ENCODE data around the gene ORMDL3. TPM values are rescaled to one million over a fixed set of nuclear protein-coding genes. Genes with fewer than 3 reads are reported as not detected.
"Not testable (repeated sequence)": the region's sequence is repeated elsewhere in the genome, so short reads cannot be mapped to it uniquely, and the experiment has no call there.

The ORMDL3 gene
- polyA plus RNA-seq, 1 donor = 96.3 TPM

DNA sequence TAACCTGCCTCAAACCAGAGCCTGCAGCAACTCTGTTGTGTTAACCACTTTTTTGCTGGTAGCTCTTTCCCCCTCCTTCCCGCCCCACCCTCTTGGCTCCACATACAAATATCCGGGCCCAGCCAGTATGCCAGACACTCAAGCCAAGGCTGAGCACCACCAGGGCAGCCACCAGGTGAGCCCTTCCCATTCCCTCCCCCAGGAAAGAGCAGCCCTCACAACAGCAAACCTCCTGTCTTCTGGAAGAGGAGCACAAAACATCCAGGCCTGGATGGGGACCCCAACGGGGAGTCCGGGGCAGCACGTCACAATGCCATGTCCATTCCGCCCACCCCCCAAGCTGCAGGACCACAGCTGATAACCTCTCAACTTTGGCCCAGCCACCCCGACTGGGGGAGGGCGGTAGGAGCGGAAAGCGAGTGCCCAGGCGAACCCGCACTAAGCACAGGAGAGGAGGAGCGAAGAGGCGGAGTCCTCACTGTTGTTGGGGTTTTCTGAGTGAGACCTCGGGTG, 757 bp downstream of the ORMDL3 start:
- DNase-seq = no peak

DNA sequence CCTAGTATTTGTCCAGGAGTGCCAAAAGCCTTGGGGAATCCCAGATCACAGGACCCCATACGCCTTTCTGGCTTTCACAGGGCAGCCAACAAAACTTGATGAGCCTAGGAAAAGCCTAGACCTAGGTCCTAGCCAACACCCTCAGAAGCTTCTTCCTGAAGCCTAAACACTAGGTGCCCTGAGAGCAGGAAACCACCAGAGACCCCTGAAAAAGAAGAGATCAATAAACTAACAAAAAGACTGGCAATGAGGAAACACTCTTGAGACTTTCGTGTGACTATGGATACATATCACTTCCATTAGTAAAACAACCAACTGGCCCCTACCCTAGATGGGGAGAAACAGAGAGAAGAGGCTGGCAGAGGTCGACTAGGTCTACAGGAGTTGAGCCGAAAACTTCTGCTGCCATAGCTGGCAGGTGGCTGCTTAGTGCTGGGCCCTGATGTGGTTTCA, 1.2 kb downstream of the ORMDL3 start:
- DNase-seq = no peak

GRCh38 chr17:39925282-39926134, 1.9 kb downstream of the ORMDL3 start:
- no peak for DNase-seq

DNA sequence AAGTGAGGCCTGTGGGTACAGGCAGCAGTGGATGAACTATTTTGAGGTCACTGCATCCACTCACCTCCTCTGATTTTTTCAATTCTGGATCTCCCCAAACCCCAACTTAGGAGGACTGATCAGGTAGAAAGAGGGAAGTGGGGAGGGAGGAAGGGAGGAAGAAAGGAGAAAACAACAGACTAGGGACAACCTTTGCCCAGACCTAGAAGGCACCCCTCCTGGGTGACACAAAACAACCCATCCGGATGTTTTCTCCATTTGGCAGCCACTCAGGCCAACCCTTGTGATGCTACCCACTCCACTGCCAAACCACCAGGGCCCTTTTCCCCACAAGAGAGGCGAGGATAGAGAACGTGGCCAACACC, 2.7 kb downstream of the ORMDL3 start:
- DNase-seq = no peak

DNA sequence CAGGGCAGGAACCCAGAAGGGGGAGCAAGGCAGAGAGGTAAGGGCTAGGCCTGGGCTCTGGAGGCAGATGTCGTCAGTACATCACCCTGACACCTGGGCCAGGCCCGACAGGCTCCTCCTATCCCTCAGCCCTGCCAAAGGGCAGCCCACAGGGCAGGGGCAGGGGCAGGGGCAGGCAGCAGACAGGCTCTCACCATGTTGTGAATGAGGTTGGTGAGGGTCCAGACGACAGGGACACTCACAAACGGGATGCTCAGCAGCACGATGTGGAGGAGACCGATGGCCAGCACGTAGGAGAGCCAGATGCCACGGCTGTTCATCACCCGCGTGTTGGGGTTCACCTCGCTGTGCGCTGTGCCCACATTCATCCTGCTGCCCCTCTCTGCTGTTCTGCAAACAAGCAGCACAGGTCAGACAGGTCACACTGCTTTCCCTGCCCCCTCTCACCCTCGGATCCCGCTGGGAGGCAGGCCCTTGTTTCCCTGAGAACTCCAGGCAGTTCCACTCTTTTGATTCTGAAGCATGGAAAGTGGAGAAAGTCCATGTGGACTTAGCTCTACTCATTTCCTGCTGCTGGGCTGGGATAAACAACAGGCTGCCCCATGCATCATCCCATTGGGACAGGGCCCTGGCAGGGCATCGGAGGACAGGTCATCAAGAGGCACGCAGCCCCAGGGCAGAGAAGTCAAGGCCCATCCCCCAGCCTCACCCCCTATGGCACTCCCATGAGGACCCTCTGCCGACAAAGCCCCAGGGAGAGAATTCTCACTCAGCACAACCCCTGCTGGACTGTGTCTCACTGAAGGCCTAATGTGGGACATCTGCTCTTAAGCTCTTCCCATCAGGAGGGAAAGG, 3.3 kb downstream of the ORMDL3 start:
- no peak for DNase-seq

- no peak for DNase-seq
Measured at GRCh38 chr17:39923230-39923629, 4.2 kb downstream of the ORMDL3 start.

DNA sequence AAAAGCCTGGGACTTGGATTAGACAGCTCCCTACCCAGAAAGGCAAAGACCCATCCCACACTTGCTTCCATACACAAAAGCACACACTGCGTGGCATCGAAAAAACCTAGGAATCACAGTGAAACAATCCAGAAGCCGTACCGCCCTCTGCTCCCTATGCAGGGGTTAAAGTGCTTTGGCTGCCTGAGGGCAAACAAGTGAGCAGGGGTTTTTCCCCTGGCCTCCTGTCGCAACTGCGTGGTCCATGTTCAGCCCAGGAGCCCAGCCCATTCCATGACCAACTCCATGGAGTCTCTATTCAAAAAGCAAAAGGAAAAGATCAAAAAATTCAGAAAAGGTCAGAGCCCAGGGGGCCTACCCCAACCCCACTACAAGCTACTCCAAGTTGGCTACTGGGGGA, 5.4 kb downstream of the ORMDL3 start:
- DNase-seq = no peak

GRCh38 chr17:39921323-39921722, 6.1 kb downstream of the ORMDL3 start:
- no peak for DNase-seq

DNA sequence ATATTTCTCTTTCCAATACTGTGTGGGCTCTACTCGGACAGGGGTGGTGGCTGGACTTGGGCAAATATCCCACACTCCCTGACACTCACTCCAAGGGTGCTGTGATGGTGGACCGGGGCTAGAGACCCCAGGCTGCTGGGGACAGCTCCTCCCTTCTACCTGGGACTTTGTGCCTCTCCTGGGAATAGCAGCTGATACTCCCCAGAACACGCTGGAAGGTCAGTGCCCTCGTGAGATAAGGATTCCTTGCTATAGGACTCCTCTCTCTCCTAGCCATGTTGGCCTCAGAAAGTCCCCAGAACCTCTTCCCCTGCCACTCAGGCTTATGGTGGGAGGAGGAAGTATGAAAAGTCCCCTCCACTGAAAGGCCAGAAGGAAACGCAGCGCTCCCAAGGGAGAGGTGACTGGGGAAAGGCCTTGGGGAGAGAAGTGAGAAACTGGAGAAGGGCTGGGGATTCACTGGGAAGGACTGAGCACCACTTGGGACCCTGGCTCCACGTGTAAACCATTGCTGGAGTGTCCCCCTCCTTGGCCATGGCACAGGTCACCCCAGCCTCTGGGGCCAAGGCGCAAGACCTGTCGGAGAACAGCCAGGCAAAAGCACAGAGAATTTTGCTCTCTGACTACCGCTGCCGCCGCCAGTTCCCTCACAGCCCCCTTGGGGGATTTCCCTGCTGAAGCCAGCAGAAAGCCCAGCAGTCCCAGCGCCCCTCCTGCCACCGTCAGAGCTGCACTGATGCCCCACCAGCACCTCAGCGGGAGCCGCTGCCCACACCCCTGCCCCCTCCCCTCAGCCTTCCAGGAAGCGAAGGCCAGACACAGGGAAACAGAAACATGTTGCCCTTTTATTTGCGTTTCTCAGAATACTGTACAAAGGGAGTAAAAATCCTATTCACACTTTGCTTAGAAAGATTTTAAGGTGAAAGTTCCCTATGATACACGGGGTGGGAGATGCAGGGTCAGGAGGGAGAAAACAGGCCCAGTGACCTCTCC, 6.9 kb downstream of the ORMDL3 start:
- no peak for DNase-seq

DNA sequence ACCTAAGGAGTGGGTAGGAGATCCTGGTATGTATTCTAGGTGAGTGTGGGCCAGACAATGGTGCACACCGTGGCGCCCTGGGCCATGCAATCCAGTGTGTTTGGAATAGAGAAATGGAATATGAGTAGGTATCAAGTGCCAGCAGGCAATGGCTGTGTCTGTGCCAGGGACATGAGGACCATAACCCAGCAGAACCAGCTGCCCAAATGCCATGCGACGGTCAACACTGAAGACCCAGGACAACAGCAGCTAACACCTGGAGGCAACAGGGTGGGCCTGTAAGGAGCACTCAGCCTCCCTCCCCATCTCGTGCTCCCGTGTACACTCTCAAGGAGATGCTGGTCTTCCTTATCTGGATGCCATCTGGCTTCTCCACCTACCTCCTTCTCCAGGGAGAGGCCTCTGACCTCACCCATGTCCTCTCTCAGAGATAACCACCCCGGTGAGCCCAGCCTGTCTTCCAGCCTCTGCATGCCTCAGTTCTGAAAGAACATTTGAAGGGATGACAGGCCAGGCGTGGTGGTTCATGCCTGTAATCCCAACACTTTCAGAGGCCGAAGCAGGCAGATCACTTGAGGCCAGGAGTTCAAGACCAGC, 8.2 kb downstream of the ORMDL3 start:
- no peak for DNase-seq

DNA sequence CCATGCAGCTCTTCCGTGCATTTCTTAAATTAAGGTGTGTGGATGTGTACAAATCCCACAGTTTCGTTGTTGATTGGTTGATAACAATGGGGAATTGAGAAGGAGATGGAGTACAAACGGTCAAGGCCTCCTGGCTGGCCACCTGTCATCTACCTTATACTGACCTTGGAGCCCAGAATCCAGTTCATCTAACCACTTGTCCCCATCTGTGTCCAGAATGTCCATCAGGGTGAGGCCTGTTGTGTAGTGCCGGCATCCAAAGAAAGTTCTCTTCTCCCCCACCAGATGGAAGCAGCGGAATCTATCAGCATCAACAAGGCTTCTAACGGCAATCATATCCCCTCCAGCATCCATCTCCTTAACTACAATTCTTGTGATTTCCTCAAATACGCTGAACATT, 10.5 kb downstream of the ORMDL3 start:
- DNase-seq = no peak

DNA sequence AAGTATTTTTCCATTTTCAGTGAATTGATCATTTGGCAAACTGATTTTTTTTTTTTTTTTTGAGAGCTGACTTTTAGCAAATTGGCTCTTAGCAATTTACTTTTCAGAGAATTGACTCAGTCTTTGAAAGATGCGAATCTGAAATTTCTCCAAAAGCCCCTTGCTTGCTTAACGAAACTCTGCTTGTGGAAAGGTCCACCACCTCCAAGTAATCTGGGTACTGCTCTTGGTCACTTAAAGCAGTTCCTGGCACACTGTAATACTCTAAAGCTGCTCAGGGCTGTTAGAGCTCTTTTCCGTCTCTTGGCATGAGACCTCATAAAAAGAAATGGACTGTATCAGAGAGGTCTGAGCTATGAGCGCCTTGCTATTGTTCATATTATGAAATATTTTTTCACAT, 11.8 kb downstream of the ORMDL3 start:
- no peak for DNase-seq

DNA sequence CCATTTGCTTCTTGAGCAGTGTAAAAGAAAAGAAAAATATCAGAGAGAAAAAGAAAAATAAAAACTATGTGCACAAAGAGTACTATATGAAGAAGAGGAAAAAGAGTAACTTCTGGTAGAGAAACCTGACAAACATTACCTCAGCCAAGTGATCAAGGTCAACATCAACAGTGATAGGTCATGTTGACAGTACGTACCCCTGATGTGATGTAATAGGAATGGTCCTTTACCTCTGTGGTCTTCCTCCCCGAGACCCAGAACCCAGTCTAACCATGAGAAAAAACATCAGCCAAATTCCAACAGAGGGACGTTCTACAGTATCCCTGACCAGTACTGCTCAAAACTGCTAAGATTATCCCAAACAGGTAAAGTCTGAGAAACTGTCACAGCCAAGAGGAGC, 13.4 kb downstream of the ORMDL3 start:
- DNase-seq = no peak

GRCh38 chr17:39908789-39909352, 18.5 kb downstream of the ORMDL3 start:
- no peak for DNase-seq

GRCh38 chr17:39904990-39905288, 22.5 kb downstream of the ORMDL3 start:
- DNase-seq = no peak

- no peak for DNase-seq
Measured at GRCh38 chr17:39903158-39903884, 24.1 kb downstream of the ORMDL3 start.

- not testable (repeated sequence) for DNase-seq
Measured at GRCh38 chr17:39902027-39902426, 25.4 kb downstream of the ORMDL3 start.

DNA sequence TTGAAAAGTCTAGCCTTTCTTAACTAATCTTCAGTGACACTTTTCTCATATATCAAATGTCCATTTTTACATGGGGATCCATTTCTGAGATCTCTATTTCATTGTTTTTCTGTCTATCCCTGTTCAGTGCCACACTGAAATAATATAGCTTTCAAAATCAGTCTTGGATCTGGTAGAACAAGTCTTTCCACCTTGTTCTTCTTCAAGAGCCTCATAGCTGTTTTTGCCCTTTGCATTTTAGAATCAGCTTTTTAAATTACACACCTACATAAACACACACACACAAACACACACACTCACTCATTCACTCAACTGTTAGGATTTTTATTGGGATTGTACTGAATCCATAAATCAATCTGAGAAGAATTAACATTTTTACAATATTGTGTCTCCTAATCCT, 28.2 kb downstream of the ORMDL3 start:
- DNase-seq = no peak

DNA sequence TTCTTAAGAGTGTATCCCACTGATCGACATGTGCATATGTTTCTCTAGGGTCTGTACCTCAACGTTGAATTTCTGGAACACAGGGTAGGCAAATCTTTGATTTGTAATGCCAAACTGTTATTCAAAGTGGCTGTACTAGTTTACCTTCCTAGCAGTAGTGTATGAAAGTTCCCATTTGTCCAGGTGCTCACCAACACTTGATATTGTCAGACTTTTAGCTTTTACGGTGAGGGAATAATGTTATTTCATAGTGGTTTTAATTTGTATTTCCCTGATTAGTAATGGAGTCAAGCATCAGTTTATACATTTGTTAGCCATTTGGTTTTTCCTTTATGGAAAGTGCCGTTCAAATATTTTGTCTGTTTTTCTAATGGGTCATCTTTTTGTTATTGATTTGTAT, 29.3 kb downstream of the ORMDL3 start:
- no peak for DNase-seq

DNA sequence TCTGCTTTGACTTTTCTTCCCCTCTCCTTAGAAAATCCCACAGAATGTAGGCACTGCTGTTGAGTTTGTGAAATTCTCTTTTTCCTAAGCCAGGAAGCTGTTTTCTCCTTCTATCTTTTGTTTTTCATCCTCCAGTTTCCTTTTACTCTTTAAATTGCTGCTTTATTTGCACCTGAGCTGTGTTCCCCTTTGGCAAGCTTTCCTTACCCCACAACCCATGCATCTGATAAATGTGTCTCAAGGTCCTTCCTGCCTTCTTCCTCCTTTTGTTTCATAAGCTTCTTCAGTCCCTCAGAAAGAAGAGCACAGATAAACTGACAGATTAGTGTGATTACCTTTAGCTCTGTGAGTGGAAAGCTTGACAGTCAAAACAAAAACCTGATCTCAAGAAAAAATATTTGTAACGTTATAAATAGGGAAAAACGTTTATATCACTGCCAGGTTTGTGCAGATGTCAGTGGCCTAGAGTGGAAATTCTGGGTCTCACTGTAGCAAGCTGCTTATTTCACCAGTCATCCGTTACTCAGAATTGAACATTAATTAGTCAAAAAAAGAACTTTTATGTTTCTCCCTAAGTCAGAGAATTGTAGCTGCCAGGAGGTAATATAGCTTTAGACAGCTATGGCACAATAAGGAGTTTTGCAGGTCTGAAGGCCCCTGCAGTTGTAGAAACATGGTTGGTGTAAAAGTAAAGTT, 32.6 kb downstream of the ORMDL3 start:
- DNase-seq = no peak

All from left kidney (tissue), 2 donors.